HG03342 (cell line): ENCODE results near the gene ARHGEF16.

Experiments used
- ATAC-seq: cut with Tn5 transposase; IDR thresholded peaks from one replicate; pipeline ENCODE4 v1.9.1; 2021; ENCODE audit warnings: mild to moderate bottlenecking, moderate library complexity; ENCODE audit not compliant: unreplicated experiment

ARHGEF16 gene

GRCh38 chr1:3515272-3515671 lies 60.8 kb downstream of the ARHGEF16 start:
- no peak for ATAC-seq

GRCh38 chr1:3515774-3516480 lies 61.5 kb downstream of the ARHGEF16 start:
- ATAC-seq = no peak

- no peak for ATAC-seq
Measured at GRCh38 chr1:3516481-3516869, 62.0 kb downstream of the ARHGEF16 start.

- ATAC-seq = no peak
Measured at GRCh38 chr1:3516911-3517675, 62.6 kb downstream of the ARHGEF16 start.

GRCh38 chr1:3518256-3518655 lies 63.8 kb downstream of the ARHGEF16 start:
- ATAC-seq = no peak

- ATAC-seq = no peak
Measured at GRCh38 chr1:3518756-3519155, 64.3 kb downstream of the ARHGEF16 start.

- ATAC-seq = no peak
Measured at GRCh38 chr1:3519301-3519885, 64.9 kb downstream of the ARHGEF16 start.

GRCh38 chr1:3520419-3521378 lies 66.2 kb downstream of the ARHGEF16 start:
- ATAC-seq = no peak

- ATAC-seq = no peak
Measured at GRCh38 chr1:3521426-3521825, 67.0 kb downstream of the ARHGEF16 start.

GRCh38 chr1:3522112-3522511 lies 67.6 kb downstream of the ARHGEF16 start:
- ATAC-seq = no peak

GRCh38 chr1:3522564-3523265 lies 68.2 kb downstream of the ARHGEF16 start:
- ATAC-seq = no peak

GRCh38 chr1:3523980-3524379 lies 69.5 kb downstream of the ARHGEF16 start:
- no peak for ATAC-seq

GRCh38 chr1:3524556-3525203 lies 70.2 kb downstream of the ARHGEF16 start:
- ATAC-seq = no peak

GRCh38 chr1:3525551-3526482 lies 71.4 kb downstream of the ARHGEF16 start:
- ATAC-seq = no peak

- ATAC-seq = no peak
Measured at GRCh38 chr1:3527774-3528173, 73.3 kb downstream of the ARHGEF16 start.

- no peak for ATAC-seq
Measured at GRCh38 chr1:3529099-3529729, 74.7 kb downstream of the ARHGEF16 start.

GRCh38 chr1:3530086-3530925 lies 75.8 kb downstream of the ARHGEF16 start:
- ATAC-seq = no peak
